Measurements from ENCODE around the gene SNX5.

SNX5 gene

GRCh38 chr20:17957505-17958363 is 10.9 kb downstream of the SNX5 start:
- no peaks in the 10 kb centered on the region for H3K27me3 Mint-ChIP-seq
- ATAC-seq (no peak), DNase-seq (no peak)
- H3K4me3 Mint-ChIP-seq: no peak overlapping the region
- H3K27ac Mint-ChIP-seq: no peak overlapping the region
- H3K9me3 Mint-ChIP-seq: no peaks in the 10 kb centered on the region
- peaks cover 74% of the 10 kb centered on the region for H3K4me1 Mint-ChIP-seq

GRCh38 chr20:17956099-17956685 is 12.4 kb downstream of the SNX5 start:
- Mint-ChIP-seq H3K9me3 (no peaks in the 10 kb centered on the region), H3K4me1 (peaks cover 59% of the 10 kb centered on the region), H3K4me3 (no peak overlapping the region), H3K27me3 (no peaks in the 10 kb centered on the region), H3K27ac (peak overlapping the region; percentile 48 to 57)
- ATAC-seq (no peak), DNase-seq (no peak)

- H3K27me3 Mint-ChIP-seq: no peaks in the 10 kb centered on the region
- H3K4me1 Mint-ChIP-seq: peaks cover 50% of the 10 kb centered on the region
- DNase-seq (no peak), ATAC-seq (no peak)
- no peak overlapping the region for H3K4me3 Mint-ChIP-seq
- no peaks in the 10 kb centered on the region for H3K9me3 Mint-ChIP-seq
- peak overlapping the region in 1 of 2 donors; percentile 4 for H3K27ac Mint-ChIP-seq
These were observed 13.3 kb downstream of the SNX5 start for GRCh38 chr20:17955302-17955701.

- Mint-ChIP-seq H3K9me3 (no peaks in the 10 kb centered on the region), H3K27me3 (no peaks in the 10 kb centered on the region), H3K4me1 (peaks cover 36% of the 10 kb centered on the region), H3K4me3 (no peak overlapping the region), H3K27ac (no peak overlapping the region)
- ATAC-seq (no peak), DNase-seq (no peak)
These were observed 14.7 kb downstream of the SNX5 start for GRCh38 chr20:17953935-17954334.

- Mint-ChIP-seq H3K27me3 (no peaks in the 10 kb centered on the region), H3K4me3 (no peak overlapping the region), H3K4me1 (peaks cover 27% of the 10 kb centered on the region), H3K9me3 (no peaks in the 10 kb centered on the region), H3K27ac (peak overlapping the region in 1 of 2 donors; percentile 49)
- ATAC-seq: no peak
- DNase-seq: no peak
These were observed 15.6 kb downstream of the SNX5 start for GRCh38 chr20:17952692-17953684.

- H3K27ac Mint-ChIP-seq: no peak overlapping the region
- DNase-seq (no peak), ATAC-seq (no peak)
- H3K27me3 Mint-ChIP-seq: no peaks in the 10 kb centered on the region
- no peak overlapping the region for H3K4me3 Mint-ChIP-seq
- H3K9me3 Mint-ChIP-seq: no peaks in the 10 kb centered on the region
- H3K4me1 Mint-ChIP-seq: peaks cover 20% of the 10 kb centered on the region
These were observed 17.3 kb downstream of the SNX5 start for GRCh38 chr20:17951323-17951722.

- ATAC-seq (no peak), DNase-seq (no peak)
- Mint-ChIP-seq H3K4me1 (peaks cover 16% of the 10 kb centered on the region), H3K9me3 (no peaks in the 10 kb centered on the region), H3K4me3 (no peak overlapping the region), H3K27ac (no peak overlapping the region), H3K27me3 (no peaks in the 10 kb centered on the region)
These were observed 17.9 kb downstream of the SNX5 start for GRCh38 chr20:17950670-17951069.

GRCh38 chr20:17949899-17950298 is 18.7 kb downstream of the SNX5 start:
- Mint-ChIP-seq H3K27me3 (no peaks in the 10 kb centered on the region), H3K27ac (no peak overlapping the region), H3K4me1 (peaks cover 12% of the 10 kb centered on the region), H3K4me3 (no peak overlapping the region), H3K9me3 (no peaks in the 10 kb centered on the region)
- no peak for DNase-seq
- ATAC-seq: no peak

GRCh38 chr20:17948442-17948841 is 20.2 kb downstream of the SNX5 start:
- H3K9me3 Mint-ChIP-seq: no peaks in the 10 kb centered on the region
- no peak overlapping the region for H3K4me3 Mint-ChIP-seq
- DNase-seq (no peak), ATAC-seq (no peak)
- no peaks in the 10 kb centered on the region for H3K27me3 Mint-ChIP-seq
- H3K4me1 Mint-ChIP-seq: peaks cover 6% of the 10 kb centered on the region
- no peak overlapping the region for H3K27ac Mint-ChIP-seq

- peaks cover 6% of the 10 kb centered on the region for H3K4me1 Mint-ChIP-seq
- DNase-seq: no peak
- ATAC-seq: no peak
- no peak overlapping the region for H3K4me3 Mint-ChIP-seq
- no peak overlapping the region for H3K27ac Mint-ChIP-seq
- H3K27me3 Mint-ChIP-seq: no peaks in the 10 kb centered on the region
- no peaks in the 10 kb centered on the region for H3K9me3 Mint-ChIP-seq
These were observed 21.1 kb downstream of the SNX5 start for GRCh38 chr20:17947474-17947815.

GRCh38 chr20:17946572-17947473 is 21.8 kb downstream of the SNX5 start:
- Mint-ChIP-seq H3K27me3 (no peaks in the 10 kb centered on the region), H3K9me3 (no peaks in the 10 kb centered on the region), H3K27ac (peak overlapping the region in 1 of 2 donors; percentile 58), H3K4me3 (no peak overlapping the region), H3K4me1 (peaks cover 6% of the 10 kb centered on the region)
- no peak for DNase-seq
- no peak for ATAC-seq

GRCh38 chr20:17946040-17946439 is 22.6 kb downstream of the SNX5 start:
- H3K9me3 Mint-ChIP-seq: no peaks in the 10 kb centered on the region
- H3K4me1 Mint-ChIP-seq: peaks cover 6% of the 10 kb centered on the region
- no peak for ATAC-seq
- no peaks in the 10 kb centered on the region for H3K27me3 Mint-ChIP-seq
- no peak overlapping the region for H3K4me3 Mint-ChIP-seq
- no peak overlapping the region for H3K27ac Mint-ChIP-seq
- no peak for DNase-seq

- H3K27ac Mint-ChIP-seq: peak overlapping the region in 1 of 2 donors; percentile 11
- H3K27me3 Mint-ChIP-seq: no peaks in the 10 kb centered on the region
- ATAC-seq: no peak
- no peak overlapping the region for H3K4me3 Mint-ChIP-seq
- H3K4me1 Mint-ChIP-seq: peaks cover 15% of the 10 kb centered on the region
- DNase-seq: no peak
- no peaks in the 10 kb centered on the region for H3K9me3 Mint-ChIP-seq
These were observed 23.6 kb downstream of the SNX5 start for GRCh38 chr20:17944854-17945474.

GRCh38 chr20:17943343-17943742 is 25.3 kb downstream of the SNX5 start:
- no peak for DNase-seq
- no peak for ATAC-seq
- H3K27ac Mint-ChIP-seq: peak overlapping the region in 1 of 2 donors; percentile 12
- H3K4me1 Mint-ChIP-seq: peaks cover 27% of the 10 kb centered on the region
- no peaks in the 10 kb centered on the region for H3K27me3 Mint-ChIP-seq
- H3K9me3 Mint-ChIP-seq: no peaks in the 10 kb centered on the region
- no peak overlapping the region for H3K4me3 Mint-ChIP-seq
